GF-D8 (cell line): Measurements from ENCODE around the gene AKAP6.

Experiments used
- DNase-seq: peaks from one replicate; lab custom pipeline; 2025; lab: John Stamatoyannopoulos, UW

The AKAP6 gene

GRCh38 chr14:32821964-32822653 is 493.0 kb downstream of the AKAP6 start:
- DNase-seq, result no peak

GRCh38 chr14:32823706-32824105 is 494.6 kb downstream of the AKAP6 start:
- DNase-seq, result no peak

- no peak for DNase-seq
Observed at GRCh38 chr14:32824195-32824594, 495.1 kb downstream of the AKAP6 start.

- DNase-seq, result no peak
Observed at GRCh38 chr14:32825058-32825457, 496.0 kb downstream of the AKAP6 start.

GRCh38 chr14:32826404-32827082 is 497.4 kb downstream of the AKAP6 start:
- no peak for DNase-seq

GRCh38 chr14:32827514-32827913 is 498.4 kb downstream of the AKAP6 start:
- no peak for DNase-seq

GRCh38 chr14:32835924-32836323 is 506.8 kb downstream of the AKAP6 start:
- DNase-seq, result no peak

- no peak for DNase-seq
Observed at GRCh38 chr14:32841698-32842097, 512.6 kb downstream of the AKAP6 start.

- DNase-seq, result no peak
Observed at GRCh38 chr14:32846821-32847365, 517.8 kb downstream of the AKAP6 start.

GRCh38 chr14:32847867-32848266 is 518.8 kb downstream of the AKAP6 start:
- no peak for DNase-seq

GRCh38 chr14:32865827-32866376 is 536.8 kb downstream of the AKAP6 start:
- no peak for DNase-seq

- DNase-seq, result no peak
Observed at GRCh38 chr14:32883188-32883587, 554.1 kb downstream of the AKAP6 start.
